Measurements from ENCODE around the gene DIPK1A.

DIPK1A gene

DNA sequence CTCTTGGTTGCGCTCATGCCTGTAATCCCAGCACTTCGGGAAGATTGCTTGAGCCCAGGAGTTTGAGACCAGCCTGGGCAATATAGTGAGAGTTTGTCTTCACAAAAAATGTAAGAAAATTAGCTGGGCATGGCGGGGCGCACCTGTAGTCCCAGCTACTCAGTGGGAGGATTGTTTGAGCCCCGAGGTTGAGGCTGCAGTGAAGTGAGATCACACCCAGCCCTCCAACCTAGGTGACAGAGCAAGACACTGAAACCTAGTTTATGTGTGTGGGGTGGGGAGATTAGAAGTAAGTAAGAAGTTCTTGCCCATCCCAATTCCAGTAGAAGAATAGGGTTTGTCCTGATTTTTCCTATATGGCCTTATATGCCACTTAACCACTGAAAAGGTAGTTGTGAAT lies 127.4 kb downstream of the DIPK1A start:
- no peak for DNase-seq

DNA sequence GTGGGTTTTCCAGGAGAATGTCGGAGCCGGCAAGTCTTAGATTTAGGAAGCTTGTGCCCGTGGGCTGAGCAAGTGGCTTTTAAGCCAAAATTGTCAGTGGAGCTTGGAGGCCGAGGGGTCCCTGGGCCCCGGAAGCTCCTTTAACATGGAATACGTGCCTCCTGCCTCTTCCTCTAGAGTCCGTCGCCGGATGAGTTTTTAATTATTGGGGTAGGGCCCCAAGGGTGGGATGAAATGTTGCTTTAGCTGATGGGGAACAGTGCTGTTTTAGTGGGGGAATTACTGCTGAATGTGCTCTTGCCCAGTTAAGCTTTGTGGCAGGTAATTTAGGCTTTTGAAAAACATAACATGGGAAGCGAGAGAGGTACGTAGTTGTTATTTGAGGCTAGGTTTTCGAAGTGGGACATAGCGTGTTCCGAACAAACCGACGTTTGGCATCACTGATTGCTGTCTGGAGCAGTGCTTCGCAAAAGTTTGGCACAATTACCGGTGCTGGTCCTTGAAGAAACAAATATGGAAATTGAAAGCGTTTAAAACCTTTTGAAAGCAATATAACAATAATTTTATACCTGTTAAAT lies 128.6 kb downstream of the DIPK1A start:
- DNase-seq, result no peak

DNA sequence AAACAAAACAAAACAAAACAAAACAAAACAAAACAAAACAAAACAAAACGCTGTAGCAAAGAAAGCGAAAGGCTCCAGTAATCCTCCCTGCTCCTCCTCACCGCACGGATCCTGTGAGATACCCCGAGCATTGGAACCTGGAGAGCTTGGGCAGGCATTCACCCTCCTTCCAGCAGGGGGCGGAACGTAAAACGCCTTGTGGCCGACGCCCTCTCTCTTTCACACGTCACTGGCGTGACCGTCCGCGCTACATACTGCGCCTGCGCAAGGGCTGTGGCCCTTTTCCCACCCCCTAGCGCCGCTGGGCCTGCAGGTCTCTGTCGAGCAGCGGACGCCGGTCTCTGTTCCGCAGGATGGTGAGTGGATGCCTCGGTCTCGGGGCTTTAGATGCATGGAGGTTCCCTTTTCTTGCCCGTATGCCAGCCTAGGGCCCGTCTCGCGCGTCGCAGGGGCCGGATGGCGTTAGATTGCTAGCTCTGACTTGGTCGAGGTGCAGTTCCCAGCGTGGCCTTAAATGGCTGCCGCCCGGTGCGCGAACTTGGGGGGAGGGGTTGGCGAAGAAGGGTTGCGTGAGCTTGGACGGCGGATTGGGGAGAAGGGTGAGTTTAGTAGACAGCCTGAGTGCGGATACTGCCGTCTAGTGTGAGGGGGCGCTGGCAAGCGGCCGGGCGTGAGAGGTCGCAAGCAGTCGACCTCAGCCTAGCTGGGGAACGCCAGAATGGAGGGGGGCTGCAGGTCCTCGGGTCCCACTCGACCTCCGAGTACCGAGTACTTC lies 129.3 kb downstream of the DIPK1A start, which contains the start of gene RPL5:
Gene RPL5, plus strand, starts transcription at position 279 of the 775 bp plus-strand sequence. Its CDS starts 75 bp downstream, at position 354.
- peak; percentile 96 for DNase-seq

DNA sequence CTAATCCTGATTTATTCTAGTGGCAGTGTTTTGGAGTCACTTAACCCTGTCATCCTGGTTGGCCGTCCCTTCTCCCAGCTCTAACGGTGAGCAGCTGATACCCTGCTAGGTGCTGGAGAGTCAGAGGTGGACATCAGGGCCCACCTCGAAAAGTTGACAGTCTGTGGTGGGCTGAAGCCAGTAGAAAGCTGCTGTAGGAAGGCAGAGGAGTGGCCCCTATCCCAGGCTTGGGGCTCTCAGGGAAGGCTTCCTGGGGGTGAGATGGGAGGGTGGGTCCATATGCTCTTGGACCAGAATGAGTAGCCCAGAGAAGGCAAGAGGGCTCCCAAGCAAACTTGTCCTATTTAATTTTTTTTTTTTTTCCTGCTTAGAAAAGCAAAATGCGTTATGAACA lies 129.9 kb downstream of the DIPK1A start:
- no peak for DNase-seq

DNA sequence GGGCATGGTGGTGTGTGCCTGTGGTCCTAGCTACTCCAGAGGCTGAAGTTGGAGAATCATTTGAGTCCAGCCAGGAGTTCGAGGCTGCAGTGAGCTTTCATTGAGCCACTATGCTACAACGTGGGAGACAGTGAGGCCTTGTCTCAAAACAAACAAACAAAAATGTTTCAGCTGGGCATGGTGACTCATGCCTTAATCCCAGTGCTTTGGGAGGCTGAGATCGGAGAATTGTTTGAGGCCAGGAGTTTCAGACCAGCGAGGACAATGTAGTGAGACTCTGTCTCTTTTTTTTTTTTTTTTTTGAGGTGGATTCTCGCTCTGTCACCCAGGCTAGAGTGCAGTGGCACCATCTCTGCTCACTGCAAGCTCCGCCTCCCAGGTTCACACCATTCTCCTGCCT lies 134.5 kb downstream of the DIPK1A start:
- DNase-seq, result no peak

DNA sequence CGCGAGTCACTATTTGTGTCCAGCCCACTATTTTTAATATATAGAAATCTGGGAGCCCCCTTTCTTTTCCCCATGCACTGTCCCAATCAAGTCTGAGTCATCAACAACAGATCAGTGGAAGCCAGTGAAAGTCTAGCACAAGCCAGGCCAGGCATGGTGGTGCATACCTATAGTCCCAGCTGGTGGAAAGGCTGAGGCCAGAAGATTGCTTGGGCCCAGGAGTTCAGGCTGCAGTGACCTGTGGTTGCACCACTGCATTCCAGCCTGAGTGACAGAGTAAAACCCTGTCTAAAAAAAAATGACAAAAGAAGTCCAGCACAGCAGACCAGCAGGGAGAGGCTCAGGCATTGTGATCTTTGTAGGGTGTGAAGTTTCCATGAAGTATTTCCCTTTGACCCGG lies 138.4 kb downstream of the DIPK1A start:
- no peak for DNase-seq

DNA sequence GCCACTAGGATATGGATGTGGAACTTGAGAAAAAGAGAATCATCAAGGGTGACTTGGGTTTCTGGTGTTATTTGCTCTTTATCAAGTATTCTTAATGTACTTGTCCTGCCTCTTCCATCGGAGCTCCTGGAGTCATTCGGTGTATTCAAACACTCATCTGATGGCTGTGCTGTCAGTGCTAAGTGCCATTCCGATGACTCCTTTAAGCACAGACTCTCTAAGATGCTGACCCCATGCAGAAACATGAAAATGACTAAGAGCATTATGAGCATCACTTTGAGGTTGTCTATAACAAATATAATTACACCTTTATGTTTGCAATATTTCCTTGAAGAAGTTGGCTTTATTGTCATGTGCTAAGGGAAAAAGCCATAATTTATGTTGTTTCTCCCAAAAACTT lies 140.7 kb downstream of the DIPK1A start:
- DNase-seq, result no peak

DNA sequence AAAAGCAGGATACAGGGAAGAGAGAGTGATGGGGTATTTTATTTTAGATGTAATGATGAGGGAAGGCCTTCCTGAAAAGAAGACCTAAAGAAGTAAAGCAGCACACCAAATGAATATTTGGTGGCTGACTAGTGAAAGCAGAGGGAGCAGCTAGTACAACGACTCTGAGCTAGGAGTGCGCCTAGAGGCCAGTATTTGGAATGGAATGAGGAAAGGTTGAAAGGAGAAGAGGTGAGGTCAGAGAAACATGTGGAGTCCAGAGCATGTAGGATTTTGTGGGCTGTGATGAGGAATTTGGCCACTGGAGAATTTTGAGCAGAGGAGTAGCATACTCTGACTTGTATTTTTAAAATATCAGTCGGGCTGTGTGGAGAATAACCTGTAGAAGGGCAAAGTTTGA lies 141.2 kb downstream of the DIPK1A start:
- no peak for DNase-seq

DNA sequence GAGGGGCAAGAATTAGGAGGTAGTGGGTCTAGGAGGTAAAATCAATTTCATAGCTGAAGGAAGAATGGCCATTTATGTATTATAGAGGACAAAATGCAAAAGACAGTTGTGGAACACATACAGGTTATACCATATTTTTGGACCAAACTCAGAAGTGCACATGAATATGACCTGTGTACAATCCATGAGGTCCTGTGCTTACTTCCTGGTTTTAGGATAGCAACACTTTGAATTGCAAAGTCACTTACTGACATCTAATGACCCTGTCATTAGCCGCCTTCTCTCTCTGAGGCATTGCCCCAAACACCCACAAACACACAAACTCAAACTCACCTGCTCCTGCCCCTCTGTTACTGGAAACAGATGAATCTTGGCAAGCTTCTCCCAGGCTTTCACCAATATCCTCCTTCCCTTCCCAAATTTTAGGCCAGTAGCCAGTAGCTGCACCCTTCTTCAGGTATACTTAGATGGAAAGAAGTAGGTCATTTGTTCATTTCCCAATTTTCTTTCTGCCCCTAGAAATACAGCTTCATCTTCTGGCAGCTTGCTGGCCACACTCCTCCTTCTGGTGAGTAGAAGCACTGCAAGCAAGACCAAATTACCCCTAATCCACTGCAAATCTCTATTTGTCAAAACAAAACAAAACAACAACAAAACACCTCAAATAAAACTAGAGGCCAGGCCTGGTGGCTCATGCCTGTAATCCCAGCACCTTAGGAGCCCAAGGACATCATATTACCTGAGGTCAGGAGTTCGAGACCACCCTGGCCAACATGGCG lies 143.1 kb downstream of the DIPK1A start:
- DNase-seq, result no peak

DNA sequence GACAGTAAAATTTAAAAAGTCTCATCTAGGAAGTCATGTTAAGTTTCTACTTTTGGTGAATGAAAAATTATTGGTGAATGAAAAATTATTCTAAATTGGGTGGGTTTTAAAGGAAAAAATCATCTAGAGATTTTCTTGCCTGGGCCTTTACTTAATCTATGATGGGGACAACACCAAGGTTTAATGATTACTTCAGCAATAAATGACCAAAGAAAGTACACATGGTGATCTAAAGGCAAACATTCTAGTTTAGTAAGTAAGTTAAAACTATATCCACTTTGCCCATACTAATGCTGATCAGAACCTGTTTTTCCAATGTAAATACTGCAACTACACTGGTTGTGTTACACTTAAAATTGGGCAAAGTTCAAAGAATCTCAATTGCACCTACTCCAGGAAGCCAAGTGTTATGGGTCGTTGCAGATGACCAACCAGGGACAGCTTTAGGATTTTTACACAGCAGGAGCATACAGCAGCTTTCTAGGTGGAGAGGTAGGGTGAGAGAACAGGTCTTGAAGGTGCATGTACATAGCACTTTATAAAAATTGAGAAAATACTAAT lies 144.0 kb downstream of the DIPK1A start:
- DNase-seq, result no peak

DNA sequence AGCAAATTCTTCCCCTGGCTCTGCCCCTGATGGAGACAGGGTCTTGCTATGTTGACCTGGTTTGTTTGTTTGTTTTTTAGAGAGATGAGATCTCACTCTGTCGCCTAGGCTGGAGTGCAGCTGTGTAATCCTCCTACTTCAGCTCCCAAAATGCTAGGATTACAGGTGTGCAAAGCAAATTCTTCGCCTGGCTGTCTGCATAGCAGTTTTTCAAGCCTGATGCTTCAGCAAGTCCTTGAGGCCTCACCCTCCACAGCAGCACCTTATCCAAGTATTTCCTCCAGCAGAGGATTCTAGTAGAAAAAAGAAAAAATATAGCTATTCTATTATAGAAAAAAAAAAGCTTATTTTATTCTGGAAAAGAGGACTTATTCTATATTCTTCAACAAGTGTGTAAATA lies 144.5 kb downstream of the DIPK1A start:
- DNase-seq, result no peak

DNA sequence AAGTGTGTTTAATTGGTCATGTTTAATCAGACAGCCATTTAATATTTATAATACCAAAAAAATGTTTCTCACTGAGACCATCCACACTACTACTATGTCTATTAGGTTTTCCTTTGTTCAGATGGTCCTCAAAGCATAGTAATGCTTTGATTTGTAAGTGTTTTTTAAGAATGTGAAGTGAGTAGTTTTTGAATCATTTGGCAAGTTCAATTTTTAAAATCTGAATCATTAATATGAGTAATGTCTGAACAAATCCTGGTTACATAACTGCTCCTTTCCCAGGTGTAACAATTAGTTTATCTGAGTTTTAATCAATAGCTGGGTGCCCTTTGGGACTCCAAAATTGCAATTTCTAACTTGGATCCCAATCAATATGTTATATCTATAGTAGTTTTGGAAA lies 152.9 kb downstream of the DIPK1A start:
- no peak for DNase-seq

DNA sequence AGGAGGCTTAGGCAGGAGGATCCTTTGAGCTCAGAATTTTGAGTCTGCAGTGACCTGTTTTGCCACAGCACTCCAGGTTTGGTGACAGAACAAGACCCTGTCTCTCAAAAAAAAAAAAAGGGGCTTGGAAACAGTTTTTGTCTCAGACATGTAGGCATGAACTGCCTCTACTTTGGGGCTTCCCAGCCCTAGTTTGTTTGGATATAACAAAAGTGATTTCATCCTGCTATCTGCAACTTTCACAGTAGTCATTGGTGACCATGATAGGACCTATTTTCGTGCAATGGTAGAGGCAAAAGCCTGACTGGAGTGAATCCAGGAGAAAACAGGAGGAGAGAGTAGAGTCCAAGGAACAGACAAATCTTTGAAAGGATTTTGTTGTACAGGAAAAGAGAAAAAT lies 156.0 kb downstream of the DIPK1A start:
- DNase-seq, result no peak

DNA sequence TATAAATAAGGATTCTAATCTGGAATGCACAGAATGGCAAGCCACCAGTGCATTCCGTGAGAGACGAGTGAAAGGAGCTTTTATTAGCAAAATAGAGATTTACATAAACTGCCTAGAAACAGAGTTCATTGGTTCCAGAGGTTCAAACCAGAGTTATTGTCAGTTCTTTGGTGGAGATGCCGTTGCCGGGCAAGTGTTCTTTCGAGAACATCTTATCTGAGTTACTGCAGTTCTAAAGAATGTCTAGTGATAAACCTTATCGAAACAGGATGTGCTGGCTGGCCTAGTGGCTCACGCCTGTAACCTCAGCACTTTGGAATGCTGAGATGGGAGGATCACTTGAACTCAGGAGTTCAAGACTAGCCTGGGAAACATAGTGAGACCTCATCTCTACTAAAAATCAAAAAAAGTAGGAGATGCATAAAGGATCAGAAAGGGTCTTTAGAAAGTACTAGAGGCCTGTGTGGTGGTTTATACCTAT lies 156.5 kb downstream of the DIPK1A start:
- DNase-seq, result no peak

DNA sequence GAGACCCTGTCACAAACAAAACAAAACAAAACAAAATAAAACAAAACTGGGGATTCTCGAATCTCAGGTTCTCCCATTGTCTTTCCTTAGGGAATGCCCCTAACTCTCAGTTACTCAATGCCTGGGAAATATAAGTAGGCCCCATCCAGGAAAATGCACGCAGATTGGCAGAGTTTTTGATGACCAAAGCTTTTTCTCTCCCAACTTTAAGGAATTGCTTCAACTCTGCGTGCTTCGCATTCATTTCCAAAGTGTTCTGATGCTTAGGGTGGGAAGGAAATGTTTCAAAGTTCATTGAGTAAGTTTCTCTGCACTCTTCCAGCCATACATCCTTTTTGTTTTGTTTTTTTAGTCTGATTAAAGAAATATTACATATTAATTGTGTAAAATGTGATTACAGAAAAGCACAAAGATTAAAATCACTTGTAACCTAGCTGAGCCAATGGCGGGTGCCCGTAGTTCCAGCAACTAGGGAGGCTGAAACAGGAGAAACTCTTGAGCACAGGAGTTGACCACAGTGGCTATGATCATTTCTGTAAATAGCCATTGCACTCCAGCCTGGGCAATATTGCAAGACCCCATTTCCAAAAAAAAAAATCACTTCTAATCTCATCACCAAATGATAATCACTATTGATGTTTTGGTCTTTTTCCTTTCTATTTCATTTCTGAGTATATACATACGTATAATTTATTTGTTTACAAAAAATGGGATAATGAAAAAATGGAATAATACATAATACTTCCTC lies 157.9 kb downstream of the DIPK1A start:
- no peak for DNase-seq

DNA sequence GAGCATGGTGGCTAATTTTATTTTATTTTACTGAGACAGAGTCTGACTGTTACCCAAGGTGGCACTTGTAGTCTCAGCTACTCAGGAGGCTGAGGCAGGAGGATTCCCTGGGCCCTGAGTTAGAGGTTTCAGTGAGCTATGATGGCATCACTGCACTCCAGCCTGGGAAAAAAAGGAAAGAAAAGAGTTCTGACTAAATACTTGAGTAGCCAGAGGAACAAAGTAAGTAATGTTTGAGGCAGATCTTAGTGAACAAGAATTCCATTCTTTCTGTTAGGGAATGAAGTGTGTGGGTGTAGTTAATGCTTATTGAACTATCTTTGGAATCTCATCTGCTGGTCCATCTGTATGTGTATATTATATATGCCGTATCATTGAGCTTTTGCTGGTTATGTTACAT lies 163.3 kb downstream of the DIPK1A start:
- no peak for DNase-seq

DNA sequence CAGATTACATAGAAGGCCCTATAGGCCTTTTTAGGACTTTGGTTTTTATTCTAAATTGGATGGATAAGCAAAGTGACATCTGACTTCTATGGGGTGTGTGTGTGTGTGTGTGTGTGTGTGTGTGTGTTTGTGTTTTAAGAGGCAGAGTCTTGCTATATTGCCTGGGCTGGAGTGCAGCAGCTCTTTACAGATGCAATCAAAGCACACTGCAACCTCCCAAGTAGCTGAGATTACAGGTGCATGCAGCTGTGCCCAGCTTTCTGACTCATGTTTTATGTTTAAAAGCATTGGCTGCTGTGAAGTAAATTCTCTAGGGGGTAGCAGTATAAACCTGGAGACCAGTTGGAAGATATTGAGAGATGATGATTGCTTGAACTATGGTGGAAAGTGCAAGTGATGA lies 164.0 kb downstream of the DIPK1A start:
- no peak for DNase-seq

DNA sequence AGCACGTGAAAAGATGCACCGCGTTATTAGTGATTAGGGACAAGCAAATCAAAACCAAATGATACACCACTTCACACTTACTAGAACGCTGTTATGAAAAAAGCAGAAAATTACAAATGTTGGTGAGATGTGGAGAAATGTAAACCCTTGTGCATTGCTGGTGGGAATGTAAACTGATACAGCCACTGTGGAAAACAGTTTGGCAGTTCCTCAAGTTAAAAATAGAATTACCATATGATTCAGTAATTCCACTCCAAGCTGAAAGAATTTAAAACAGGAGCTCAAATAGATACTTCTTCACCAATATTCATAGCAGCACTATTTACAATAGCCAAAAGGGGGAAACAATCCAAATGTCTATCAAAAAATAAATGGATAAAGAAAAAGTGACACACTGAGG lies 166.1 kb downstream of the DIPK1A start:
- no peak for DNase-seq

DNA sequence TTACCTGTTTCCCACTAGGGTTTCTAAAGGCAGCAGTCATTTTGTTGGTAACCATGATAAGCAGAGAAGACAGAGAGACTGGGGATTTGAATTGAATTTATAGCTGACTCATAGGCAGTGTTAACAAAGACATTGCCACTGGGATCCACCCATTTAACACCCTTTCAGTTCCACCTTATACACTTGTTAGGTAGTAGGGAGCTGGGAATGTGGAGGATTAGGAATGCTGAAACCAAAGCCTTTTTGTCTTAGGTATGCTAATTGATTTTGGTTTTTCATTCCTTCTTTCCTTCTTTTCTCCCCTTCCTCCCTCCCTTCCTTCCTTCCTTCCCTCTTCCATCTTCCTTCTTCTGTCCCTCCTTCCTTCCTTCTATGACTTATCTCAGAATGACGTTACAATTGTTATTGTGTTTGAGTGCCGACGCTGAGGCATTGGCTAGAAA lies 168.9 kb downstream of the DIPK1A start:
- no peak for DNase-seq
